MV-4-11 (cell line): ENCODE results near the gene AVP.

Experiments used
- DNase-seq: peaks from one replicate; lab custom pipeline; 2025; lab: John Stamatoyannopoulos, UW

The AVP gene

GRCh38 chr20:3109350-3110302 is 25.1 kb upstream of the AVP start:
- no peak for DNase-seq

- no peak for DNase-seq
Observed at GRCh38 chr20:3107464-3108025, 23.0 kb upstream of the AVP start.

- DNase-seq: no peak
Observed at GRCh38 chr20:3106658-3107463, 22.3 kb upstream of the AVP start.

- no peak for DNase-seq
Observed at GRCh38 chr20:3106185-3106584, 21.7 kb upstream of the AVP start.

GRCh38 chr20:3105256-3106137 is 21.0 kb upstream of the AVP start:
- no peak for DNase-seq

- DNase-seq: no peak
Observed at GRCh38 chr20:3103369-3104032, 19.0 kb upstream of the AVP start.

- DNase-seq: no peak
Observed at GRCh38 chr20:3102575-3103368, 18.2 kb upstream of the AVP start.

GRCh38 chr20:3101737-3102574 is 17.4 kb upstream of the AVP start:
- no peak for DNase-seq

- DNase-seq: no peak
Observed at GRCh38 chr20:3101251-3101650, 16.7 kb upstream of the AVP start.

GRCh38 chr20:3100480-3100879 is 16.0 kb upstream of the AVP start:
- DNase-seq: no peak

- DNase-seq: no peak
Observed at GRCh38 chr20:3094848-3095629, 10.5 kb upstream of the AVP start.

- DNase-seq: peak; percentile 55
Observed at GRCh38 chr20:3093861-3094361, 9.4 kb upstream of the AVP start.

GRCh38 chr20:3092611-3093379 is 8.3 kb upstream of the AVP start:
- DNase-seq: no peak

GRCh38 chr20:3090565-3090964 is 6.0 kb upstream of the AVP start:
- no peak for DNase-seq

GRCh38 chr20:3088031-3088430 is 3.5 kb upstream of the AVP start:
- no peak for DNase-seq

GRCh38 chr20:3085571-3086072 is 1.1 kb upstream of the AVP start:
- DNase-seq: no peak

- no peak for DNase-seq
Observed at GRCh38 chr20:3084986-3085360, 449 bp upstream of the AVP start.
